SU-DHL-6 (cell line): ENCODE measurements around the gene SREBF1.

Experiments
- H2AFZ ChIP-seq: fragments of 200-600 bp; sonication (generic); 2 replicates; pipeline ENCODE4 v1.6.1; 2014; ENCODE audit warnings: low read depth, mild to moderate bottlenecking, moderate library complexity, mixed read lengths, antibody characterized with exemption, low read length; ENCODE audit not compliant: severe bottlenecking
- H3F3A ChIP-seq: fragments of 200-600 bp; shearing (Covaris generic); 2 replicates; pipeline ENCODE4 v1.6.0; 2016; ENCODE audit warnings: antibody characterized with exemption, mild to moderate bottlenecking; ENCODE audit not compliant: insufficient read depth
- H3K27ac ChIP-seq: fragments of 200-600 bp; sonication (generic); 2 replicates; pipeline ENCODE4 v1.5.1; 2016; ENCODE audit warnings: low read depth, mild to moderate bottlenecking, low read length, moderate library complexity, mixed read lengths
- H3K27me3 ChIP-seq: fragments of 200-600 bp; sonication (generic), shearing (Covaris generic); 2 replicates; pipeline ENCODE4 v1.6.0; 2014; ENCODE audit warnings: mild to moderate bottlenecking, low read length
- H3K36me3 ChIP-seq: fragments of 200-600 bp; sonication (generic); 2 replicates; pipeline ENCODE4 v1.6.1; 2014; ENCODE audit warnings: mild to moderate bottlenecking, low read length, mixed read lengths
- H3K4me2 ChIP-seq: fragments of 300-600, 200-600 bp; shearing (Covaris generic), sonication (generic); 2 replicates; pipeline ENCODE4 v1.6.0; 2014; ENCODE audit warnings: low read length, low read depth, mild to moderate bottlenecking; ENCODE audit not compliant: poor library complexity, severe bottlenecking
- H3K4me3 ChIP-seq: fragments of 200-600 bp; sonication (generic); 2 replicates; pipeline ENCODE4 v1.5.1; 2014; ENCODE audit warnings: antibody characterized with exemption, low read length, mild to moderate bottlenecking, mixed read lengths; ENCODE audit not compliant: insufficient read depth, poor library complexity, severe bottlenecking
- H3K79me2 ChIP-seq: fragments of 200-600 bp; sonication (generic); 2 replicates; pipeline ENCODE4 v1.6.1; 2014; ENCODE audit warnings: mild to moderate bottlenecking, low read length, moderate library complexity; ENCODE audit not compliant: insufficient read depth
- H3K9ac ChIP-seq: fragments of 200-600 bp; sonication (generic); 2 replicates; pipeline ENCODE4 v1.7.0; 2014; ENCODE audit warnings: mild to moderate bottlenecking, low read length
- H3K9me2 ChIP-seq: fragments of 200-600 bp; sonication (generic); replicated peaks from 2 replicates; pipeline ENCODE4 v1.6.1; 2014; ENCODE audit warnings: low read length; ENCODE audit not compliant: insufficient read depth
- H3K9me3 ChIP-seq: fragments of 200-600 bp; sonication (generic); 2 replicates; pipeline ENCODE4 v1.6.1; 2014; ENCODE audit warnings: low read length, mixed read lengths; ENCODE audit not compliant: insufficient read depth
- H4K20me1 ChIP-seq: fragments of 200-600 bp; sonication (generic); 2 replicates; pipeline ENCODE4 v1.6.1; 2014; ENCODE audit warnings: low read depth, mild to moderate bottlenecking, antibody characterized with exemption, low read length, moderate library complexity, mixed read lengths
- CTCF ChIP-seq: fragments of 200-600 bp; sonication (generic); IDR thresholded peaks from one replicate; pipeline ENCODE4 v1.5.1; 2017; ENCODE audit warnings: antibody characterized with exemption, mild to moderate bottlenecking, low read length, moderate library complexity; ENCODE audit not compliant: insufficient read depth, poor library complexity, severe bottlenecking
- EZH2phosphoT487 ChIP-seq: fragments of 200-600 bp; sonication (generic), shearing (Covaris generic); conservative IDR thresholded peaks from 2 replicates; pipeline ENCODE4 v1.6.1; 2018; ENCODE audit warnings: mild to moderate bottlenecking, antibody characterized with exemption, low read length, moderate library complexity, mixed read lengths

The SREBF1 gene

GRCh38 chr17:17779015-17779611 lies 57.7 kb downstream of the SREBF1 start:
- H3K36me3 ChIP-seq, result no peaks in the 10 kb centered on the region
- no peak overlapping the region for H3K4me2 ChIP-seq
- no peaks in the 10 kb centered on the region for H3K9me3 ChIP-seq
- peaks cover 7% of the 10 kb centered on the region for H3F3A ChIP-seq
- H4K20me1 ChIP-seq, result no peaks in the 10 kb centered on the region
- TF ChIP-seq EZH2phosphoT487 (no peak), CTCF (no peak)
- no peaks in the 10 kb centered on the region for H3K9me2 ChIP-seq
- no peaks in the 10 kb centered on the region for H3K79me2 ChIP-seq
- no peak overlapping the region for H3K27ac ChIP-seq
- no peak overlapping the region for H3K4me3 ChIP-seq
- no peak overlapping the region for H2AFZ ChIP-seq
- H3K27me3 ChIP-seq, result no peaks in the 10 kb centered on the region
- H3K9ac ChIP-seq, result no peak overlapping the region

GRCh38 chr17:17778308-17779014 lies 58.3 kb downstream of the SREBF1 start:
- TF ChIP-seq CTCF (no peak), EZH2phosphoT487 (no peak)
- H4K20me1 ChIP-seq, result no peaks in the 10 kb centered on the region

GRCh38 chr17:17776889-17777288 lies 59.9 kb downstream of the SREBF1 start:
- no peaks in the 10 kb centered on the region for H4K20me1 ChIP-seq
- H3K9me3 ChIP-seq, result no peaks in the 10 kb centered on the region
- no peaks in the 10 kb centered on the region for H3K9me2 ChIP-seq
- no peaks in the 10 kb centered on the region for H3K79me2 ChIP-seq
- no peak overlapping the region for H3K27ac ChIP-seq
- H3K4me3 ChIP-seq, result no peak overlapping the region
- H3K36me3 ChIP-seq, result no peaks in the 10 kb centered on the region
- no peak overlapping the region for H3K4me2 ChIP-seq
- H3F3A ChIP-seq, result no peaks in the 10 kb centered on the region
- no peak overlapping the region for H3K9ac ChIP-seq
- H2AFZ ChIP-seq, result no peak overlapping the region
- TF ChIP-seq EZH2phosphoT487 (no peak), CTCF (no peak)
- H3K27me3 ChIP-seq, result no peaks in the 10 kb centered on the region

More at GRCh38 chr17:17778308-17779014, 58.3 kb downstream of the SREBF1 start:
- peaks cover under 1% of the 10 kb centered on the region for H3F3A ChIP-seq
- no peak overlapping the region for H2AFZ ChIP-seq
- H3K27ac ChIP-seq, result no peak overlapping the region
- H3K9ac ChIP-seq, result no peak overlapping the region
- H3K9me2 ChIP-seq, result no peaks in the 10 kb centered on the region
- no peak overlapping the region for H3K4me3 ChIP-seq
- no peak overlapping the region for H3K4me2 ChIP-seq
- no peaks in the 10 kb centered on the region for H3K27me3 ChIP-seq
- no peaks in the 10 kb centered on the region for H3K9me3 ChIP-seq
- H3K36me3 ChIP-seq, result no peaks in the 10 kb centered on the region
- H3K79me2 ChIP-seq, result no peaks in the 10 kb centered on the region
